ENCODE data around the gene SON. TPM values are rescaled to one million over a fixed set of nuclear protein-coding genes. Genes with fewer than 3 reads are reported as not detected.
"Not testable (repeated sequence)": the region's sequence is repeated elsewhere in the genome, so short reads cannot be mapped to it uniquely, and the experiment has no call there.

The SON gene
- total RNA-seq, 2 experiments from 2014 or later: 420 to 438 TPM

DNA sequence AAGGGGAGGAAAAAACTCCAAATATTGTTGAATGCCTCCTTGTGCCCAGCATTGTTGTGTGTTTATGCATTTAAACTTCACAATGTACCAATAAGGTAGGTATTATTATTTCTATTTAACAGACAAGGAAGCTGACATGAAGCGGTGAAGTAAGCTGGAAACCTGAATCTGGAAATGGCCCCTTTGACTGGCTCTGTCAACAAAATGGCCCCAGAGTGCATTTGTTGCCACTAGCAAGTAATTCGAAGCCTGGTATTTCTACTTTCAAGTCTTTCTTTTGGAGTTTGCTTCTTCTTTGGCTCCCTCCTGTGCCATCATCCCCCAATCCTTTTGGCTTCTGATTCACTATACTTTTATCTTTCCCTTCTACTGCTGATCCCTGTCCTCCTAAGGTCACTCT lies 75.6 kb downstream of the SON start:
- H3K4me3 Mint-ChIP-seq: no peak overlapping the region
- DNase-seq: no peak
- intact Hi-C loops (cut with DNase I, micrococcal nuclease): no loop called here
- no peaks in the 10 kb centered on the region for H3K27me3 ChIP-seq (ENCODE audit: control insufficient read depth in 1 of 2, insufficient read depth in 2 of 2, low read length in 2 of 2)
- peaks cover 32% of the 10 kb centered on the region for H3K36me3 ChIP-seq (ENCODE audit: insufficient read depth, low read length)
- H3K9me3 Mint-ChIP-seq: no peaks in the 10 kb centered on the region
- TF ChIP-seq, protein P1, sequence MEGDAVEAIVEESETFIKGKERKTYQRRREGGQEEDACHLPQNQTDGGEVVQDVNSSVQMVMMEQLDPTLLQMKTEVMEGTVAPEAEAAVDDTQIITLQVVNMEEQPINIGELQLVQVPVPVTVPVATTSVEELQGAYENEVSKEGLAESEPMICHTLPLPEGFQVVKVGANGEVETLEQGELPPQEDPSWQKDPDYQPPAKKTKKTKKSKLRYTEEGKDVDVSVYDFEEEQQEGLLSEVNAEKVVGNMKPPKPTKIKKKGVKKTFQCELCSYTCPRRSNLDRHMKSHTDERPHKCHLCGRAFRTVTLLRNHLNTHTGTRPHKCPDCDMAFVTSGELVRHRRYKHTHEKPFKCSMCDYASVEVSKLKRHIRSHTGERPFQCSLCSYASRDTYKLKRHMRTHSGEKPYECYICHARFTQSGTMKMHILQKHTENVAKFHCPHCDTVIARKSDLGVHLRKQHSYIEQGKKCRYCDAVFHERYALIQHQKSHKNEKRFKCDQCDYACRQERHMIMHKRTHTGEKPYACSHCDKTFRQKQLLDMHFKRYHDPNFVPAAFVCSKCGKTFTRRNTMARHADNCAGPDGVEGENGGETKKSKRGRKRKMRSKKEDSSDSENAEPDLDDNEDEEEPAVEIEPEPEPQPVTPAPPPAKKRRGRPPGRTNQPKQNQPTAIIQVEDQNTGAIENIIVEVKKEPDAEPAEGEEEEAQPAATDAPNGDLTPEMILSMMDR (IDR thresholded peaks at IDR 0.05): no peak
- H3K27ac Mint-ChIP-seq: no peak overlapping the region
- no peak overlapping the region for H3K4me3 ChIP-seq (ENCODE audit: low read length)
- ATAC-seq (ENCODE audit: poor library complexity): no peak
- no peak overlapping the region for H3K27ac ChIP-seq (ENCODE audit: low read depth in 1 of 2, low read length in 2 of 2)
- peaks cover 78% of the 10 kb centered on the region for H3K36me3 Mint-ChIP-seq (ENCODE audit: low read depth)
- CTCF ChIA-PET: no interaction called here
- no peaks in the 10 kb centered on the region for H3K4me1 Mint-ChIP-seq (ENCODE audit: low read depth)
- H3K4me1 ChIP-seq (ENCODE audit: insufficient read depth, low read length): no peaks in the 10 kb centered on the region
- POLR2A ChIA-PET: no interaction called here
- no peaks in the 10 kb centered on the region for H3K9me3 ChIP-seq (ENCODE audit: control insufficient read depth in 1 of 2, insufficient read depth in 1 of 2, low read length in 2 of 2)
- no peaks in the 10 kb centered on the region for H3K27me3 Mint-ChIP-seq

DNA sequence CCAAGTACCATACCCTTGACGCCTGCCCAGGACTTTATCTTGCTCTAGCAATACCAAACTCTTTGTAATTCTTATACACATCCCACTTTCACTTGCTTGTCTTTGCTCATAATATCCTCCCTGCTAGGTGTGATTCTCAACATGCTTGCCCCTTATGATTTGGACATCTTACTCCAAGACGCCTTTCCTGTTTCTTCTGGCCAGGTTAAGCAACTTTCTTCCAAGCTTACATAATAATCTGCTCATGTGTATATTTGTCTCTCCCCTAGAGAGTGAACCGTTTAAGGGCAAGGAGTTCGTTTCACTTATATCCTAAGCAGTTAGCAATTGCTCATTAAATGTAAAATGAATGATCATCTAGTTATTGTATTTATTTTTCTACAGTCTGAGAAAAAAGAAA lies 76.9 kb downstream of the SON start:
- peaks cover 76% of the 10 kb centered on the region for H3K36me3 Mint-ChIP-seq (ENCODE audit: low read depth)
- POLR2A ChIA-PET: interaction anchor here (0.6 kb wide), 1 partner anchor 798 kb away, joined by 3 read pairs; no protein-coding TSS in a partner anchor

DNA sequence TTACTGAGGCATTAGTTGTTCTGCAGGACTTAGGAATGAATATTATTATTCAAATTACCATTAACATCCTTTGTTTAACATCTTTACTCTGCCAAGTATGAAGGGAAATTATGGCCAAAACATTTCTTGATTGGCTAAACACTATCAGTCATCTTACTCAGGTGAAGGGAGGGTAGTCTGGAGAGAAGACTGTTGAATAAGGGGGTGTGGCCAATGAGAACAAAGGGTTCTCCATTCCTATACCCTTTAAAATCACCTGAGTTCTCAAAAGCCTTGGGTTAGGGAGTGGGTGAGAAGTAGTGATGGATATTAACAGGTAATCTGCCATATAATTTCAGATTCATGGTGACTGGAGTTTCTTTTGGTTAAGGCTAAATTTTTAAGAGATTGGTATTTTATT lies 79.4 kb downstream of the SON start:
- H3K27me3 ChIP-seq (ENCODE audit: control insufficient read depth in 1 of 2, insufficient read depth in 2 of 2, low read length in 2 of 2): no peaks in the 10 kb centered on the region
- no peak overlapping the region for H3K4me3 ChIP-seq (ENCODE audit: low read length)
- no peaks in the 10 kb centered on the region for H3K9me3 ChIP-seq (ENCODE audit: control insufficient read depth in 1 of 2, insufficient read depth in 1 of 2, low read length in 2 of 2)
- TF ChIP-seq, protein P1 (IDR thresholded peaks at IDR 0.05): no peak
- H3K4me3 Mint-ChIP-seq: no peak overlapping the region
- H3K9me3 Mint-ChIP-seq: no peaks in the 10 kb centered on the region
- intact Hi-C loops (cut with DNase I, micrococcal nuclease): no loop called here
- H3K27ac ChIP-seq (ENCODE audit: low read depth in 1 of 2, low read length in 2 of 2): no peak overlapping the region
- ChIA-PET POLR2A (no interaction called here), CTCF (no interaction called here)
- no peak for ATAC-seq (ENCODE audit: poor library complexity)
- no peak overlapping the region for H3K27ac Mint-ChIP-seq
- peaks cover 34% of the 10 kb centered on the region for H3K36me3 ChIP-seq (ENCODE audit: insufficient read depth, low read length)
- H3K4me1 Mint-ChIP-seq (ENCODE audit: low read depth): peaks cover 4% of the 10 kb centered on the region
- no peaks in the 10 kb centered on the region for H3K27me3 Mint-ChIP-seq
- H3K4me1 ChIP-seq (ENCODE audit: insufficient read depth, low read length): no peaks in the 10 kb centered on the region
- H3K36me3 Mint-ChIP-seq (ENCODE audit: low read depth): peaks cover 58% of the 10 kb centered on the region
- DNase-seq: no peak

More for the DNA sequence above, 76.9 kb downstream of the SON start:
- intact Hi-C loops (cut with DNase I, micrococcal nuclease): no loop called here
- H3K4me1 Mint-ChIP-seq (ENCODE audit: low read depth): no peaks in the 10 kb centered on the region
- H3K4me1 ChIP-seq (ENCODE audit: insufficient read depth, low read length): no peaks in the 10 kb centered on the region
- no peaks in the 10 kb centered on the region for H3K27me3 Mint-ChIP-seq
- no peaks in the 10 kb centered on the region for H3K9me3 ChIP-seq (ENCODE audit: control insufficient read depth in 1 of 2, insufficient read depth in 1 of 2, low read length in 2 of 2)
- no peak overlapping the region for H3K27ac Mint-ChIP-seq
- H3K27ac ChIP-seq (ENCODE audit: low read depth in 1 of 2, low read length in 2 of 2): no peak overlapping the region
- TF ChIP-seq, protein P1 (IDR thresholded peaks at IDR 0.05): no peak
- no peaks in the 10 kb centered on the region for H3K9me3 Mint-ChIP-seq
- no peaks in the 10 kb centered on the region for H3K27me3 ChIP-seq (ENCODE audit: control insufficient read depth in 1 of 2, insufficient read depth in 2 of 2, low read length in 2 of 2)
- no peak overlapping the region for H3K4me3 ChIP-seq (ENCODE audit: low read length)
- H3K36me3 ChIP-seq (ENCODE audit: insufficient read depth, low read length): peaks cover 34% of the 10 kb centered on the region
- CTCF ChIA-PET: interaction anchor here (1.2 kb wide), 1 partner anchor 14 kb away, joined by 5 read pairs; no protein-coding TSS in a partner anchor
- ATAC-seq (ENCODE audit: poor library complexity): no peak
- DNase-seq: no peak
- no peak overlapping the region for H3K4me3 Mint-ChIP-seq

DNA sequence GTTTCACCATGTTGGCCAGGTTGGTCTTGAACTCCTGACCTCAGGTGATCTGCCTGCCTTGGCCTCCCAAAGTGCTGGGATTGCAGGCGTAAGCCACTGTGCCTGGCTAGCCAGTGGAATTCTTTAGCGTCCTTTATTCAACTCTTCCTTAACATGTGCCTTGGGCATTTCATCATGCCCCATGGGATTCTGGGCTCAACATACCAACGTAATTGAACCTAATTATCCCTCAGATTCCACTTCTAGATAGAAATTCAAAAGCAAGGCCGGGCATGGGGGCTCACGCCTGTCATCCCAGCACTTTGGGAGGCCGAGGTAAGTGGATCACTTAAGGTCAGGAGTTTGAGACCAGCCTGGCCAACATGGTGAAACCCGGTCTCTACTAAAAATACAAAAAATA lies 83.3 kb downstream of the SON start:
- H3K4me1 Mint-ChIP-seq (ENCODE audit: low read depth); intact Hi-C loops (cut with DNase I, micrococcal nuclease); H3K9me3 Mint-ChIP-seq; H3K27me3 Mint-ChIP-seq; DNase-seq; H3K4me1 ChIP-seq (ENCODE audit: insufficient read depth, low read length); CTCF ChIA-PET; H3K9me3 ChIP-seq (ENCODE audit: control insufficient read depth in 1 of 2, insufficient read depth in 1 of 2, low read length in 2 of 2); H3K27ac Mint-ChIP-seq; H3K27me3 ChIP-seq (ENCODE audit: control insufficient read depth in 1 of 2, insufficient read depth in 2 of 2, low read length in 2 of 2); POLR2A ChIA-PET; H3K27ac ChIP-seq (ENCODE audit: low read depth in 1 of 2, low read length in 2 of 2); H3K4me3 ChIP-seq (ENCODE audit: low read length); ATAC-seq (ENCODE audit: poor library complexity); H3K4me3 Mint-ChIP-seq: not testable (repeated sequence)
- peaks cover 46% of the 10 kb centered on the region for H3K36me3 Mint-ChIP-seq (ENCODE audit: low read depth)
- peaks cover 59% of the 10 kb centered on the region for H3K36me3 ChIP-seq (ENCODE audit: insufficient read depth, low read length)
